GM19452 (cell line): Measurements from ENCODE around the gene DNAAF5.
"Not testable (repeated sequence)": the region's sequence is repeated elsewhere in the genome, so short reads cannot be mapped to it uniquely, and the experiment has no call there.

Experiments used
- ATAC-seq: cut with Tn5 transposase; IDR thresholded peaks from one replicate; pipeline ENCODE4 v1.9.1; 2021; ENCODE audit not compliant: unreplicated experiment

The DNAAF5 gene

GRCh38 chr7:745431-746154 lies 19.1 kb downstream of the DNAAF5 start:
- ATAC-seq, result no peak

DNA sequence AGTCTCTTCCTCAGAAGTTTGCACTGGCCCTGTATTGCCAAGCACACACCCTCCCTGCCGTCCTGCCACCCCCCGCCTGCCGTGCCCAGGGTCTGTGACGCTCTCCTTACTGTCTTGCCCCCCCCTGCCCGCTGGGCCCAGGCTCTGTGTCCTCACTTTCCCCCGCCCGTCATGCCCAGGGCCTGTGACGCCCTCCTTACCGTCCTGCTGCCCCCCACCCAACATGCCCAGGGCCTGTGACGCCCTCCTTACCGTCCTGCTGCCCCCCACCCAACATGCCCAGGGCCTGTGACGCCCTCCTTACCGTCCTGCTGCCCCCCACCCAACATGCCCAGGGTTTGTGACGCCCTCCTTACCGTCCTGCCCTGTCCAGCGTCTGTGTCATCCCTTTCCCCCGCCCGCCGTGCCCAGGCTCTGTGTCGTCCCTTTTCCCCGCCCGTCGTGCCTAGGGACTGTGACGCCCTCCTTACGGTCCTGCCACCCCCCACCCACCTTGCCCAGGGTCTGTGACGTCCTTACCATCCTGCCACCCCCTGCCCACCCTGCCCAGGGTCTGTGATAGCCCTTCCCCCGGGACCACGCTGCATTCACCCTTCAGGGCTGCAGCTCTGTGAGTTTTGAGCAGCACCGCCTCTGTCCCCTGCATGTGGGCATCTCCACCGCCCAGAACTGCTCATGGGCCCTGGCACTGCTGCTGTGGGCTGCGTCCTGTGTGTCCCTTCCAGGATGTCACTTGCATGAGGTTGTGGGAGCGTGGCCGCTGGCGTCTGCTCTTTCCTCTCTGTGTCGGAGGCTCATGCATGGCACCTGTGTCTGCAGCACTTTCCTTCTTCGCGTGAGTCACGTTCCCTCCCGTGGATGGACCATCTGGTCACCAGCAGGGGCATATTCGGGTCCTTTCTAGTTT lies 19.9 kb downstream of the DNAAF5 start:
- no peak for ATAC-seq

DNA sequence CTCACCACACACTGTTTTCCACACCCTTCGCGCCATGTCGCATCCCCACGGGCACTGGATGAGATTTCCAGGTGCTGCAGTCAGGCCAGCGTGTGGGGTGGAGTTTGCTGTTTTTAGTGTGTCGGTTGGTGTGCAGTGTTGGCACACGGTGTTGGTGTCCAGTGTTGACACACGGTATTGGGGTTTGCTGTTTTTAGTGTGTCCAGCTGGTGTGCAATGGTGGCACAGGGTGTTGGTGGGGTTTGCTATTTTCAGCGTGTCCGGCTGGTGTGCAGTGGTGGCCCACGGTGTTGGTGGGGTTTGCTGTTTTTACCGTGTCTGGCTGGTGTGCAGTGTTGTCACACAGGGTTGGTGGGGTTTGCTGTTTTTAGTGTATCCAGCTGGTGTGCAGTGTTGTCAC lies 20.7 kb downstream of the DNAAF5 start:
- no peak for ATAC-seq

- no peak for ATAC-seq
Measured at GRCh38 chr7:748446-748845, 21.9 kb downstream of the DNAAF5 start.

DNA sequence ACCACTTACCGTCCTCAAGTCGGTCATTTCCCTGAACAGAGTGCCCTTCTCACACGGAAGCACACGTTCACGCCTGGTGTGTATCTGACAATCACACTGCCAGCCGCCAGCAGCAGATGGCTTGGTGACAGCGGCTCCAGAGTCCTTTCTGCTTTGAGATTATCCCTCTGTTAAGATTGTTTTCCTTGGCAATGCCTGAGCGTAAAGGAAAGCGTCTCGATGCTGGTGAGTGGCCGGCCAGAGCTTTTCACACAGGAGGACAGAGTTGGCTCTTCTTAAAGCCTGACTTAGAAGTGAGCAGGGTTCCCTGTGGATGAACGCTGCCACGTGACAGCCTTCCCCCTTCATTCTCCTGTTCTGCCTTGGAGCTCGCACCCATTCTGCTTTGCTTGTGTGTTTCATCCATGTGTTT lies 22.6 kb downstream of the DNAAF5 start:
- no peak for ATAC-seq

- ATAC-seq, result no peak
Measured at GRCh38 chr7:750111-750905, 23.8 kb downstream of the DNAAF5 start.

GRCh38 chr7:751826-752225 lies 25.3 kb downstream of the DNAAF5 start:
- ATAC-seq, result no peak

DNA sequence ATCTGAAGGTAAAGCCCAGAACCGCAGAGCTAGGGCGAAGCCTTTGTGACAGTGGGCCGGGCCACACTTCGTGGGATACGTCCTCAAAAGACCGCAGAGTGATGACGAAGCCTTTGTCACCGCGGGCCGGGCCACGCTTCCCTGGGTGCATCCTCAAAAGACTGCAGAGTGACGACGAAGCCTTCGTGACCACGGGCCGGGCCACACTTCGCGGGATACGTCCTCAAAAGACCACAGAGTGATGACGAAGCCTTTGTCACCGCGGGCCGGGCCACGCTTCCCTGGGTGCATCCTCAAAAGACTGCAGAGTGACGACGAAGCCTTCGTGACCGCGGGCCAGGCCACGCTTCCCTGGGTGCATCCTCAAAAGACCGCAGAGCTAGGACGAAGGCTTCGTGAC lies 25.8 kb downstream of the DNAAF5 start:
- ATAC-seq, result not testable (repeated sequence)

GRCh38 chr7:753190-753589 lies 26.7 kb downstream of the DNAAF5 start:
- ATAC-seq, result no peak

GRCh38 chr7:754531-755412 lies 28.3 kb downstream of the DNAAF5 start:
- no peak for ATAC-seq

DNA sequence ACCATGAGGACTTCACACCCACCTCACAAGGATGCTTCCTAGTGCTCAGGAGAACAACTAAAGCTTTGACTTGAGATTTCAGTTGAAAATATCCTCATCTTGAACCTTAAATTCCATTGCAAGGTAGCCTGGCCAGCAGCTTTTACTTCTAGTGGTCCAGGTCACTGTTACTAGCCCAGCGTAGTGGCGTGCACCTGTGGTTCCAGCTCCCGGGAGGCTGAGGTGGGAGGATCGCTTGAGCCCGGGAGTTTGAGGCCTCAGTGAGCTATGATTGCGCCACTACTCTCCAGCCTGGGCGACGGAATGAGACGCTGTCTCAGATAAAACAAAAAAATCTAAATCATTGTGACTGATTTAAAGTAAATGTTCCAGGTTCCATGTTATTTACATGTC lies 28.9 kb downstream of the DNAAF5 start:
- ATAC-seq, result no peak

DNA sequence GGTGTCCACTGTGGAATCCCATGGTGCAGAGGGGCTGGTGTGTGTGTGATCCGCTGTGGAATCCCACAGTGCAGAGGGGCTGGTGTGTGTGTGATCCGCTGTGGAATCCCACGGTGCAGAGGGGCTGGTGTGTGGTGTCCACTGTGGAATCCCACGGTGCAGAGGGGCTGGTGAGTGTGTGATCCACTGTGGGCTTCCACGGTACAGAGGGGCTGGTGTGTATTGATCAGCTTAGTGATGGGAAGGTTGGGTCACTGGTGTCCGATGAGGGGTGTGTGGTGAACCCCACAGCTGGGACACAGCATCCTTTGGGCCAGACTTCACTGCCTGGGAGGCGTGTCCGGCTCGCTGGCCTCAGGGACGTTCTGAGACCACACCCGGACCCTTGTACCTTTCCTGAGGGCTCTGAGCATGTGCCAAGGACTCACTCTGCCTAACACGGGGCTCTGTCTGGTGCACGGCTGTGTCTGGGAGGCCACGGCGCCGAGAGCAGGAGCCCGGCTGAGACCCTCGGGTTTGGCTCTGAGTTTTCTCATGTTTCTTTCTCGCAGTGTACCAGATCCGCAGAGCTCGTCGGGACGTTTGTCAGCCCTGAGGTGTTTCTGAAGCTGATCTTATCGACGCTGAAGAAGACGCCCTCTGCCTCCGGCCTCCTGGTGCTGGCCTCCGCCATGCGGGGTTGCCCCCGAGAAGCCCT lies 29.9 kb downstream of the DNAAF5 start:
- no peak for ATAC-seq

DNA sequence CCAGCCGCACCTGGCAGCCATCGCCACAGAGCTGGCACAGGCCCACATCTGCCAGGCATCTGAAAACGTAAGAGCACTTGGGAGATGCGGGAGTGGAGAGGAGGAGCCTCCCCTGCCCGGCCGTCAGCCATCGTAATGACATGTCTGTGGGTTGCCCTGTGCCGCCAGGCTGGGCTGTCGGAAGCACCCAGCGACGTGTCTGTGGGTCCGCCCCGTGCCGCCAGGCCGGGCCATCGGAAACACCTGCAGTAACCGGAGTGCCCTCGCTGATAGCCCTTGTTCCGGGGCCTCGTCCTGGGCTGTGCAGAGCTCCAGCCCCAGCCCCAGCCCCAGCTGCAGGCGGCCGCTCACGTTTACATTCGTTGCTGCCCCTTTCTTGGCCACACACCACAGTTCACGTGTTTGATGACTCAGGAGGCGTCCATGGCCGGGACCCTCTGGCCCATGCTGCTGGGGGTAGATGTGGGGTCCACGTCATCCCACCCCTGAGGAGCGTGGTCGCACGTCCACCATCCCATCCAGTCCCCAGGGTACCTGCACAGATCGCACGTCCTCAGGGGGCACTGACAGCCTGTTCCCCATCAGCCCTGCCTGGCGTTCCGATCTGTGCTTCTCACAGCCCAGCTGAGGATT lies 30.5 kb downstream of the DNAAF5 start:
- no peak for ATAC-seq

GRCh38 chr7:757741-758163 lies 31.3 kb downstream of the DNAAF5 start:
- no peak for ATAC-seq

DNA sequence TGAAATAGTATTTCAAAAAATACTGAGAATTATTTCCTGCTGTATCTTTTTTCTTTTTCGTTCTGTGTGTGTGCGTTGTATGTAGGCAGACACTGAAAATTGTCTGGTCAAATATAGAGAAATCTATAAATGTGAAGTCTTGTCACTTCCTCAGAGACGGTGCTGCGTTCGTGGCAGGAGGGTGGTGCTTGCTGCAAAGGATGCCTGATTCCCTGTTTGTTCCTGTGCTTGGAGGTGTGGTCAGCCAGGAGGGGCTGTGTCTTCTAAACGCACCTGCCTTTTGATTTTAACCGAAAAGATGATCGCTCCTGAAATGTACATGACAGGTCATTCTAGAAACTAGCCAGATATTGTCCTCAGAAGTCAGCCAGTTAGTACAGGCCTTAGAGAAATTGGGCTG lies 33.1 kb downstream of the DNAAF5 start:
- ATAC-seq, result no peak

DNA sequence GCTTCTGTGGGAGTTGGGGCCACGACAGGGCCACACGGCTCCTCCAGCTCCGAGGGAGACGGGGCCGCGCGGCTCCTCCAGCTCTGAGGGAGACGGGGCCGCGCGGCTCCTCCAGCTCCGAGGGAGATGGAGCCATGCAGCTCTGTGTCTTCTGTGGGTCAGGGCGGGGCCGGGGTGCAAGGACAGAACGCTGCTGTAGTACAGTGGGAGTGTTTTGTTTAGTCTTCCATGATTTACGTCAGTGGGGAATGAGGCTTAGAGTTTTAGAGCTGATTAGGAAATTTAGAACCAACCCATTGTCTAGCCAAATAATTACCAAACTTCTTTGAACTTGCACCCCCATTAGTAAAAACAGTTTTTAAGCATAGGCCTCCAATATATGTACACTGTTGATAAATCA lies 33.5 kb downstream of the DNAAF5 start:
- ATAC-seq, result no peak

GRCh38 chr7:761101-761500 lies 34.6 kb downstream of the DNAAF5 start:
- no peak for ATAC-seq

DNA sequence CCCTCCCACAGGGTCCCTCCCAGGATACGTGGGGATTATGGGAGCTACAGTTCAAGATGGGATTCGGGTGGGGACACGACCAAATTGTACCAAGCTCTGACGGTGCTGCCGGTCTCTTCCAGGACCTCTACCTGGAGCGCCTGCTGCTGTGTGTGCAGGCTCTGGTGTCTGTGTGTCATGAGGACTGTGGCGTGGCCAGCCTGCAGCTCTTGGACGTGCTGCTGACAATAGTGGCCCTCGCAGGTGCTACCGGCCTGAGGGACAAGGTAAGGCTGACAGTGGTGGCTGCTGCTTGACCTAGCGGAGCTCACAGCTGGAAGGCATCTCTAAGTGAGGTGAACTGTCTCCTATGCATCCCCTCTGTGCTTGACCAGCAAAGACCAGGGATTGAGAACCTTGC lies 35.1 kb downstream of the DNAAF5 start:
- no peak for ATAC-seq

DNA sequence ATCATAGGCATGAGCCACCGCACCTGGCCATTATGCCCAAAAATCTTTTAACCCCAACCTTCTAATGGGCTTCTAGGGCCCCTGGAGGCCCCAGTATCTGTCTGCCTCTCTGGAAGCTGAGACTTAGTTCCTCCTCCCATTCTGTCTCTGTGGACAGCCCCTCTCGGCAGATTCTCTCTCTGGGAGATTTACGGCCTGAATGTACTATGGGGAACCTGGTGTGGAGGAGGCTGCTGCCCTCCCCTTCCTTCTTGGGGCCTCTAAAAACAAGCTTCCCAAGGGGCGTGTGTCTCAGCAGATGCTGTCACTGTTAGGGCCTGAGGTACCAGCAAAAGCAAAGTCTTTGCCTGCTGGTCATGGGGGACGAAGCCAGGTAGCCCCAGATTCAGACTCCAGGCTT lies 36.4 kb downstream of the DNAAF5 start:
- no peak for ATAC-seq
